LNCaP clone FGC (cell line): ENCODE measurements around the gene NDRG2.
A peak's percentile ranks its signal among the peaks of the same experiment; 100 is the strongest.
"Not testable (repeated sequence)": the region's sequence is repeated elsewhere in the genome, so short reads cannot be mapped to it uniquely, and the experiment has no call there.

Source experiments
- DNase-seq: peaks from one replicate; pipeline ENCODE4 v3.0.0-alpha.2; 2011; ENCODE audit warnings: low read depth
- H3K4me3 ChIP-seq: 2 replicates; pipeline ENCODE4 v1.5.1; 2011; ENCODE audit warnings: mild to moderate bottlenecking, low read depth, low read length, control low read depth
- CTCF ChIP-seq: IDR thresholded peaks from 2 replicates; pipeline ENCODE4 v1.5.1; 2012; ENCODE audit warnings: mild to moderate bottlenecking; ENCODE audit not compliant: control insufficient read depth, insufficient read depth; ENCODE audit errors: extremely low read depth

Gene NDRG2

GRCh38 chr14:20997115-20997514 is 27.7 kb downstream of the NDRG2 start:
- no peak for TF ChIP-seq CTCF
- DNase-seq, result no peak

GRCh38 chr14:20996521-20996920 is 28.3 kb downstream of the NDRG2 start:
- no peak for TF ChIP-seq CTCF
- DNase-seq, result no peak
- H3K4me3 ChIP-seq, result no peak overlapping the region

More at GRCh38 chr14:20997115-20997514, 27.7 kb downstream of the NDRG2 start:
- H3K4me3 ChIP-seq, result no peak overlapping the region

DNA sequence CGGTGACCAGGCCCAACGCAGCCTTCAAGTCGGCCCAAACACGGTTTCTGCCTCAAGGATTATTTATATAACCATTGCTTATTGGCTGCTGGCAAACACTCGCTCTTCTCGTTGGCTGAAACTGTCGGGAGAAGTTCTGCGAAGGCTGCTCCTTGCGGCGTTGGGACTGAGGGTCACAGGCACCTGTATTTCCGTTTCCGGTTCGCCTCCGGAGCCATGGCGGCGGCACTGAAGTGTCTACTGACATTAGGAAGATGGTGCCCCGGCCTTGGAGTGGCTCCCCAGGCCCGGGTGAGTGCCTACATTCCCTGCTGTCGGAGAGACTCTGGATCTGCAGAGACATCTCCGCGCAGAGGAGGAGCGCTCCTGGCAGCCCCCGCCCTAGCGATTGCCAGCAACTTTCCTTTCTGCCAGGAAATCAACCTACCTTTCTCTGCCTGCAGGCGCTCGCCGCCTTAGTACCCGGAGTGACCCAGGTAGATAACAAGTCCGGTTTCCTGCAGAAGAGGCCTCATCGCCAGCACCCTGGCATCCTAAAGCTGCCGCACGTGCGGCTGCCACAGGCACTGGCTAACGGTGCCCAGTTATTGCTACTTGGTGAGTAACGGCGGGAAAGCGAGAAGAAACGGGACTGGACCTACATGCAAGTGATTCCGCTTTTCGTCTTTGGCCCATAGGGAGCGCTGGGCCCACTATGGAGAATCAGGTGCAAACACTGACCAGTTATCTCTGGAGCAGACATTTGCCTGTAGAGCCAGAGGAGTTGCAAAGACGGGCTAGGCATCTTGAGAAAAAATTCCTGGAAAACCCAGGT is 34.9 kb downstream of the NDRG2 start, which contains the start of gene METTL17:
Gene METTL17, plus strand, starts transcription at position 194 of the 814 bp plus-strand sequence. Its CDS starts 23 bp downstream, at position 217.
- peak; percentile 63 for TF ChIP-seq CTCF

GRCh38 chr14:20989471-20989786 is 35.4 kb downstream of the NDRG2 start:
- no peak for DNase-seq
- peak overlapping the region; percentile 98 for H3K4me3 ChIP-seq
- TF ChIP-seq CTCF, result no peak

More for the DNA sequence above, 34.9 kb downstream of the NDRG2 start, which contains the start of gene METTL17:
- H3K4me3 ChIP-seq, result peak within 1 kb of the TSS; percentile 98
- DNase-seq, result peak; percentile 98

DNA sequence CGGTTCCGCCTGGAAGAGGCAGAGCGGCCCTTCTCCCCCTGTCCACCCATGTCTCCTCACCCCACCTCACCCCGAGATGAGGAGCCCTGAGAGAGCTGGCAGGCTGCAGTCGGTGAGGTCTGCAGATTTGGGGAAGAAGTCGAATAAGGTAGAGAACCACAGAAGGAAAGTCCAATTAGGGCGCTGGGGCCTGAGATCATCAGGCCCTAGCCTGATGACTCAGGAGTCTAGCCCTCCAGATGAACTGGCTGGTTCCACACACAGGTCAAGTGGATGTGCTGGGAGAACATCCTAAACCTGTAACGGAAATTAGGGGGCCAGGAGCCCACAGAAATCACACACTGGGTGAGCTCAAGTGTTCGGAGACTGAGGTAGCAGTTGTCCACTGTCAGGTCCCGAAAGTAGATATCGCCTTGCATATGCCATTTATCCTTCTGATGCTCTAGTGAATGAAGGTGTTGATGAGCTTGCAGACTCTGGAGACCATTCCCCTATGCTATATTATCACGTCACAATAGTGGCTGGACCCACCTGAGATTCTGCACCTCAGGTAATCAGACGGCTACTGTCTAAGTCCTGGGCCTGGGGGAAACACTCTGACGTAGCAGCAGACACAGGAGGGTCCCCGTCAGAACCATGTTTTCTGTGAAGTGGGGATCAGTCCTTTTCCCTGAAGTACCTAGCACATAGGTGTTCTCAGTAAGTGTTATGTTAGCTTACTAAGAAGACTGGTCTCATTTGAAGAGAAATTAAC is 36.0 kb downstream of the NDRG2 start:
- no peak for DNase-seq
- H3K4me3 ChIP-seq, result peak overlapping the region; percentile 98
- no peak for TF ChIP-seq CTCF

DNA sequence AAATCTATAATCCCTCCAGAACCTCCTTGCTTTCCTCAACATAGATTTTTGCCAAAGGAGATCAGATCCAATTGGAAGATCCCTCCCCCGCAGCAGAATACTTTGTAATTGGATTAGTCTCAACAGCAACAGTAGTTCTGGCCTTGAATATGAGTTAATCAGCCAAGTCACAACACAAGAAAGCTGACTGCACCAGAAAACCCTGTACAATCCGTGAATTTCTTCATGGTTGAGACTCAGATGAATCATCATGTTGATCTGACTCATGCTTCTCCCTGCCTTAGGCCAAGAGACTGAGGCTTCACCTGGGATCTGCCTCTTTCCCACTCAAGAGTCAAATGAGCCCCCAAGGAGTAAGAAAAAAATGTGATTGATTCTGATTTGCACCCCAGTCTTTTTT is 38.0 kb downstream of the NDRG2 start:
- no peak for DNase-seq
- no peak overlapping the region for H3K4me3 ChIP-seq
- no peak for TF ChIP-seq CTCF

- not testable (repeated sequence) for DNase-seq, H3K4me3 ChIP-seq
Observed at GRCh38 chr14:20985650-20986049, 39.2 kb downstream of the NDRG2 start.
